ENCODE data around the gene BPIFB6. TPM values are rescaled to one million over a fixed set of nuclear protein-coding genes. Genes with fewer than 3 reads are reported as not detected.
"Not testable (repeated sequence)": the region's sequence is repeated elsewhere in the genome, so short reads cannot be mapped to it uniquely, and the experiment has no call there.

The BPIFB6 gene
- total RNA-seq, 2 experiments from 2014 or later = not detected

DNA sequence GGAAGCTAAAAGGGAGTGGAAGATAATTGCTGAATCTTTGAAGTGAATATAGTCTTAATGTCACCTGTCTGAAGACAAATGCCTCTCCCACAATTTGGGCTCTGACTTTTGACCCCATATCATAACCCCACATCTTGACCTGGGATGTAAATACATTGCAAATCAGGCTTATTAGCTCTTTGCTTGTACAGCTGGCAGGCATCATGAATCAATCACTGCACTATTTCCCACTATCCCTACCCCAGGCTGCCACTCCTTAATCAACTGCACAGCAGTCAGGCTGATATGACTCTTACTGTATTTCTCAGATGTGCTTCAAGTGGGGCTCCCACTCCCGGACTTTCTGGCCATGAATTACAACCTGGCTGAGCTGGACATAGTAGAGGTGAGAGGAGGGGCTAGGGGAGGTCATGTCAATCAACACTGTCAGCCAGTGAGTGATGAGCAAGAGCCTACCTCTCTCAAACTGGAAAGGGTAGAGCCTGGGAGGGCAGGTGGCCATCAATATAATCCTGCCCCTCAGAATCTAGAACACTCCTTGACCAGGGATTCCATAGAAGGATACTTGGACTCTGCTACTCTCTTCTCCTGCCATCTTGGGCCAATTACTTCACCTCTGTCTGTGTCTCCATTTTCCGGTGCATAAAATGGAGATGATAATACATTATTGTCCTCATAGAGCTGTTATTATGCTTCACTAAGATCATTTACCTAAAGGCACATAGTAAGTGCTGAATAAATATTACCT, 11.7 kb downstream of the BPIFB6 start:
- TF ChIP-seq, protein P1, sequence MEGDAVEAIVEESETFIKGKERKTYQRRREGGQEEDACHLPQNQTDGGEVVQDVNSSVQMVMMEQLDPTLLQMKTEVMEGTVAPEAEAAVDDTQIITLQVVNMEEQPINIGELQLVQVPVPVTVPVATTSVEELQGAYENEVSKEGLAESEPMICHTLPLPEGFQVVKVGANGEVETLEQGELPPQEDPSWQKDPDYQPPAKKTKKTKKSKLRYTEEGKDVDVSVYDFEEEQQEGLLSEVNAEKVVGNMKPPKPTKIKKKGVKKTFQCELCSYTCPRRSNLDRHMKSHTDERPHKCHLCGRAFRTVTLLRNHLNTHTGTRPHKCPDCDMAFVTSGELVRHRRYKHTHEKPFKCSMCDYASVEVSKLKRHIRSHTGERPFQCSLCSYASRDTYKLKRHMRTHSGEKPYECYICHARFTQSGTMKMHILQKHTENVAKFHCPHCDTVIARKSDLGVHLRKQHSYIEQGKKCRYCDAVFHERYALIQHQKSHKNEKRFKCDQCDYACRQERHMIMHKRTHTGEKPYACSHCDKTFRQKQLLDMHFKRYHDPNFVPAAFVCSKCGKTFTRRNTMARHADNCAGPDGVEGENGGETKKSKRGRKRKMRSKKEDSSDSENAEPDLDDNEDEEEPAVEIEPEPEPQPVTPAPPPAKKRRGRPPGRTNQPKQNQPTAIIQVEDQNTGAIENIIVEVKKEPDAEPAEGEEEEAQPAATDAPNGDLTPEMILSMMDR (IDR thresholded peaks at IDR 0.05) = no peak
- Mint-ChIP-seq H3K27ac (no peak overlapping the region), H3K4me3 (no peak overlapping the region), H3K4me1 (ENCODE audit: low read depth) (no peaks in the 10 kb centered on the region), H3K36me3 (ENCODE audit: low read depth) (no peaks in the 10 kb centered on the region), H3K27me3 (no peaks in the 10 kb centered on the region), H3K9me3 (peaks cover 14% of the 10 kb centered on the region)
- intact Hi-C loops (cut with micrococcal nuclease) = no loop called here
- ATAC-seq = no peak
- ChIA-PET POLR2A (no interaction called here), CTCF (interaction anchor here (0.9 kb wide), 1 partner anchor 36 kb away, joined by 3 read pairs; no protein-coding TSS in a partner anchor)
- DNase-seq = no peak

DNA sequence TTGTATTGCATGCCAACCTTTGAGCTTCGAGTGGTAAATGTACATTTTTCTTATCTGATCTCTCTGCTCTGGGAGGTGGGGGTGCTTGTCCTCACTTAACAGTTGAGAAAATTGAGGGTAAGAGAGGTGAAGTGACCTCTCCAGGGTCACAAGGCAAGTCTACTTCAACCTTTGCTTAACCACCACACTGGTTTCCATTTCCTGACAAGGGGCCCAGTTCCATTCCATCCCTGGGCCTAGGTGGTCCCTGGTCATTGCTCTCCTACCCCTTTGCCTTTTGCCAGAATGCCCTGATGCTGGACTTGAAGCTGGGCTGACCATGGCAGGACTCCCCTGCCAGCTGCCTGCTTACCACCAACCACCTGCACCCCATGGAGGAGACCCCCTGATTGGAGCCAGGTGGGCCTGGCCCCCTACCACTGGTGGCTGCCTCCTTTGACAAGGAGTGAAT, 12.3 kb downstream of the BPIFB6 start:
- peaks cover 14% of the 10 kb centered on the region for H3K9me3 Mint-ChIP-seq
- DNase-seq (no peak), ATAC-seq (no peak)
- no peak overlapping the region for H3K27ac Mint-ChIP-seq
- ChIA-PET POLR2A (no interaction called here), CTCF (interaction anchor here (0.9 kb wide), 1 partner anchor 35 kb away, joined by 3 read pairs; no protein-coding TSS in a partner anchor)
- no peaks in the 10 kb centered on the region for H3K27me3 Mint-ChIP-seq
- no peaks in the 10 kb centered on the region for H3K36me3 Mint-ChIP-seq (ENCODE audit: low read depth)
- TF ChIP-seq, protein P1 (IDR thresholded peaks at IDR 0.05) = no peak
- no peaks in the 10 kb centered on the region for H3K4me1 Mint-ChIP-seq (ENCODE audit: low read depth)
- intact Hi-C loops (cut with micrococcal nuclease) = no loop called here
- no peak overlapping the region for H3K4me3 Mint-ChIP-seq

DNA sequence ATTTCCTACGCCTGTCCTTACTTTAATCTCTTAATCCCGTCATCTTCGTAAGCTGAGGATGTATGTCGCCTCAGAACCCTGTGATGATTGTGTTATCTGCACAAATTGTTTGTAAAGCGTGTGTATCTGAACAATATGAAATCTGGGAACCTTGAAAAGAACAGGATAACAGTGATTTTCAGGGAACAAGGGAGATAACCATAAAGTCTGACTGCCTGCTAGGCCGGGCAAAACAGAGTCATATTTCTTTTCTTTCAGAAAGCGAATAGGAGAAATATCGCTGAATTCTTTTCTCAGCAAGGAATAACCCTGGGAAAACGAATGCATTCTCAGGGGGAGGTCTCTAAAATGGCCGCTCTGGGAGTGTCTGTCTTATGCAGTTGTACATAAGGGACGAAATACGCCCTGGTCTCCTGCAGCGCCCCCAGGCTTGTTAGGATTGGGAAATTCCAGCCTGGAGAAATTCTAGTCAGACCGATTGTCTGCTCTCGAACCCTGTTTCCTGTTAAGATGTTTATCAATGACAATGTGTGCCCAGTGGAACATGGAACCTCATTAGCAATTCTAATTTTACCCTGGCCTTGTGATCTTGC, 13.8 kb downstream of the BPIFB6 start:
- ATAC-seq; H3K4me3 Mint-ChIP-seq; CTCF ChIA-PET; DNase-seq; POLR2A ChIA-PET; H3K27me3 Mint-ChIP-seq; H3K4me1 Mint-ChIP-seq (ENCODE audit: low read depth); H3K27ac Mint-ChIP-seq; intact Hi-C loops (cut with micrococcal nuclease); H3K36me3 Mint-ChIP-seq (ENCODE audit: low read depth): not testable (repeated sequence)
- peaks cover 14% of the 10 kb centered on the region for H3K9me3 Mint-ChIP-seq

DNA sequence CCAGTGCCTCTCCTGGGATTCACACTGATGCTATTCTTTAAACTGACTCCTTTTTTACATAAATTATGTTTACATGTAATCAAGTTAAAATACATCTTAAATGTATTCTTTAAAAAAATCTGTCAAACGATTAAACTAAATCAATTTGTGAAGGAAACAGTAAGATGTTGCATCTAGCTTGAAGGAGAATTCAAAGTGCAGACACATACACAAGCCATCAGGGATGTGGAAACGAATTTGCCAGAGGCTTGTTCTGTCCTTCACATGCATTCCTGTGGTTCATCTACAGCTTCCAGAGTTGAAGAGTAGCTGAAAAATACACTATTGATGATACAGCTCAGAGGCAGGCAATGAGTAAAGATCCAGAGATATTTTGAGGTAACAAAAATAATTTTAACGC, 15.0 kb downstream of the BPIFB6 start:
- DNase-seq (no peak), ATAC-seq (no peak)
- H3K27me3 Mint-ChIP-seq = no peaks in the 10 kb centered on the region
- H3K27ac Mint-ChIP-seq = no peak overlapping the region
- TF ChIP-seq, protein P1 (IDR thresholded peaks at IDR 0.05) = no peak
- CTCF ChIA-PET = no interaction called here
- peaks cover 14% of the 10 kb centered on the region for H3K9me3 Mint-ChIP-seq
- H3K4me1 Mint-ChIP-seq (ENCODE audit: low read depth) = no peaks in the 10 kb centered on the region
- intact Hi-C loops (cut with micrococcal nuclease) = no loop called here
- POLR2A ChIA-PET = no interaction called here
- H3K4me3 Mint-ChIP-seq = no peak overlapping the region
- H3K36me3 Mint-ChIP-seq (ENCODE audit: low read depth) = no peaks in the 10 kb centered on the region

DNA sequence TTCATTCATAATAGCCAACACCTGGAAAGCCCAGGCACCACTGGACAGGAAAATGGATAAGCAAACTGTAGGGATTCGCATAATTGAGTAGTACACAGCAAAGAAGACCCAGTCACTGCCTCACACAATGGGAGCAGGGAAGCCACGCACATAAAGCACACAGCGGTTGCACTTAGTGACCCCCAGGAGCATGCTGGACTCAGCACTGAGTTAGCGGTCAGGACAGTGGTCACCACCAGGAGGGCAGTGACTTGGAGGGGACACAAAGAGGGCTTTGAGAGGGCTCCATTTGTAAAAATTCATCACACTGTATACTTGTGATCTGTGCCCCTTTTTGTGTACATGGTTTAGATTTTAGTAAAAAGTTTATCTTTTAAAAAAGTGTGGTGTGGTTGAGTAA, 19.9 kb downstream of the BPIFB6 start:
- ATAC-seq = no peak
- H3K36me3 Mint-ChIP-seq (ENCODE audit: low read depth) = no peaks in the 10 kb centered on the region
- TF ChIP-seq, protein P1 (IDR thresholded peaks at IDR 0.05) = no peak
- intact Hi-C loops (cut with micrococcal nuclease) = no loop called here
- ChIA-PET POLR2A (no interaction called here), CTCF (no interaction called here)
- peaks cover 2% of the 10 kb centered on the region for H3K9me3 Mint-ChIP-seq
- no peak overlapping the region for H3K4me3 Mint-ChIP-seq
- no peaks in the 10 kb centered on the region for H3K4me1 Mint-ChIP-seq (ENCODE audit: low read depth)
- DNase-seq = no peak
- no peaks in the 10 kb centered on the region for H3K27me3 Mint-ChIP-seq
- no peak overlapping the region for H3K27ac Mint-ChIP-seq
